Heart right ventricle (tissue), 16 donors: ENCODE results near the gene SESN1. TPM values are rescaled to one million over a fixed set of nuclear protein-coding genes. Genes with fewer than 3 reads are reported as not detected.
"Not testable (repeated sequence)": the region's sequence is repeated elsewhere in the genome, so short reads cannot be mapped to it uniquely, and the experiment has no call there.

Experiments
- ATAC-seq, 8 donors: fragments of 200-7000 bp; cut with Tn5 transposase; one replicate each; pipeline ENCODE4 v1.9.1; 2020; ENCODE audit warnings: mild to moderate bottlenecking in 8 of 8, moderate library complexity in 8 of 8, moderate number of reproducible peaks in 1 of 8
- DNase-seq, 2 donors: peaks; one replicate each; pipeline ENCODE4 v3.0.0-alpha.2; 2020
- H3K27ac ChIP-seq, 10 donors: fragments of 200-600 bp; sonication (generic) in 2 of 10; one replicate each; pipeline versions ENCODE4 v1.5.0 to v1.8.0; 2020 to 2022; ENCODE audit warnings: mild to moderate bottlenecking in 3 of 10
- H3K27me3 ChIP-seq, 7 donors: fragments of 200-600 bp; one replicate each; pipeline ENCODE4 v1.8.0; 2021 to 2022; ENCODE audit warnings: mild to moderate bottlenecking in 2 of 7
- H3K36me3 ChIP-seq, 9 donors: fragments of 200-600 bp; sonication (generic) in 1 of 9; one replicate each; pipeline versions ENCODE4 v1.5.0 to v1.8.0; 2020 to 2022; ENCODE audit warnings: mild to moderate bottlenecking in 2 of 9
- H3K4me1 ChIP-seq, 9 donors: fragments of 200-600 bp; sonication (generic) in 1 of 9; one replicate each; pipeline versions ENCODE4 v1.5.0 to v1.8.0; 2020 to 2022; ENCODE audit warnings: mild to moderate bottlenecking in 4 of 9
- H3K4me3 ChIP-seq, 10 donors: fragments of 200-600 bp; sonication (generic) in 2 of 10; one replicate each; pipeline versions ENCODE4 v1.5.0 to v1.8.0; 2020 to 2022; ENCODE audit warnings: mild to moderate bottlenecking in 7 of 10, moderate library complexity in 2 of 10
- H3K9me3 ChIP-seq, 11 donors: fragments of 200-600 bp in 10 of 11; sonication (generic) in 2 of 11; one replicate each; pipeline versions ENCODE4 v1.5.0 to v1.8.0; 2013 to 2022; ENCODE audit warnings: mild to moderate bottlenecking in 2 of 11, control low read depth in 1 of 11, moderate library complexity in 1 of 11
- WGBS, 2 donors: extraction: QIAGEN DNeasy Blood & Tissue Kit; methylation state at CpG; one replicate each; pipeline ENCODE4 v1.1.7; 2013; ENCODE audit warnings: inconsistent platforms in 1 of 2; 5-methylcytosine and 5-hydroxymethylcytosine counted together
- intact Hi-C, 10 donors: fragments of 100-400 bp; cut with DNase I; formaldehyde crosslinking; loops; one replicate each; pipeline versions ENCODE4 v1.11.1 to v1.14.2; 2022
- polyA plus RNA-seq, 2 donors: library from polyadenylated mRNA; stranded (reverse); fragments of 200-250 nt; gene quantifications; one replicate each; pipeline ENCODE4 v1.2.3, GENCODE V29; 2013
- total RNA-seq, 10 donors: library from RNA; stranded (reverse); fragmentation: NEBNext Ultra II Directional in 3 of 10; extraction: Animal tissue kit (Norgen Biotek cat#: 25700) in 3 of 10; gene quantifications; one replicate each; pipeline versions ENCODE4 v1.2.1 to v1.2.4, GENCODE V29; 2021 to 2023
- TF ChIP-seq, protein P1 (sequence below), 9 donors: fragments of 200-600 bp; sonication (generic) in 2 of 9; IDR thresholded peaks; one replicate each; pipeline versions ENCODE4 v1.5.0 to v1.8.0; 2021 to 2022; ENCODE audit warnings: antibody characterized with exemption in 9 of 9, mild to moderate bottlenecking in 5 of 9, moderate library complexity in 1 of 9
- donor health status: Arrhythmogenic right ventricular cardiomyopathy.
- donor health status: ischemic (EF 13 %, LVEDD 7.1; RV severe dilation, severe dysfunction).
- donor health status: healthy with polysubstance abuse.
- donor health status: DM: no; HTN: yes; CAD: no.
- donor health status: DM: no; HTN: no; CAD: no.
- donor health status: ischemic (EF 25% LVEDD 6.9; RV normal size, moderate dysfunction).
- donor health status: ischemic (EF 25% LVEDD 5.7; RV mildly dilated, moderate dysfunction).
- donor health status: healthy.
- donor health status: DM: yes; HTN: yes; CAD: no.
- donor health status: Ischemic cardiomyopathy.
- donor health status: ischemic (EF 35%, LVEDD 5.7; RV mildly dilated, moderate dysfunction).
- donor health status: nonischemic (EF 11% LVEDD 7.7; RV severe dilation, severe dysfunction).
- donor health status: DM: yes; HTN: yes; CAD: no.
- donor health status: PGD.
- donor health status: ischemic (EF 29% LVEDD 5.4; RV normal size, mild dysfunction).
- donor health status: nonischemic (EF 23%, LVEDD 6.1; RV moderate dilation, normal function).

Gene SESN1
- total and polyA plus RNA-seq, 12 donors: 16.2 to 62.8 (median 37.7) TPM

DNA sequence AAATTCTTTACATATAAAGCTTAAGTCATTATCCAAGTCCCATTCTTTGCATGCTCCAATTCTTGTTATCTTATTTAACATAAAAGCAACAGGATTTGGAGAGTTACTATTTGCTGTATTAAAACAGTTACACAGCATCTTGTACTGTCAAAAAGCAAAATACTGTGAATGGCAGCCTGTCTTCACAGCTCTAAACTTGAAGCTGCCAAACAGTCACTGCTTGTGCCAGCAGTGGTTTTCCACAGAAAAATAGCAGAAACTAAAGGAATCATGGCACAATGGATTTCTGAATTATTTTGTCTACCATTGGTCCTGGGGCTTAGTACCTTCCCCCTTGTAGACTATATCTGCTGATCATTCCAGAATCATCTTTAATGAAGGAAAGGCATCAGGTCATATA lies 107.5 kb downstream of the SESN1 start:
- TF ChIP-seq, protein P1, sequence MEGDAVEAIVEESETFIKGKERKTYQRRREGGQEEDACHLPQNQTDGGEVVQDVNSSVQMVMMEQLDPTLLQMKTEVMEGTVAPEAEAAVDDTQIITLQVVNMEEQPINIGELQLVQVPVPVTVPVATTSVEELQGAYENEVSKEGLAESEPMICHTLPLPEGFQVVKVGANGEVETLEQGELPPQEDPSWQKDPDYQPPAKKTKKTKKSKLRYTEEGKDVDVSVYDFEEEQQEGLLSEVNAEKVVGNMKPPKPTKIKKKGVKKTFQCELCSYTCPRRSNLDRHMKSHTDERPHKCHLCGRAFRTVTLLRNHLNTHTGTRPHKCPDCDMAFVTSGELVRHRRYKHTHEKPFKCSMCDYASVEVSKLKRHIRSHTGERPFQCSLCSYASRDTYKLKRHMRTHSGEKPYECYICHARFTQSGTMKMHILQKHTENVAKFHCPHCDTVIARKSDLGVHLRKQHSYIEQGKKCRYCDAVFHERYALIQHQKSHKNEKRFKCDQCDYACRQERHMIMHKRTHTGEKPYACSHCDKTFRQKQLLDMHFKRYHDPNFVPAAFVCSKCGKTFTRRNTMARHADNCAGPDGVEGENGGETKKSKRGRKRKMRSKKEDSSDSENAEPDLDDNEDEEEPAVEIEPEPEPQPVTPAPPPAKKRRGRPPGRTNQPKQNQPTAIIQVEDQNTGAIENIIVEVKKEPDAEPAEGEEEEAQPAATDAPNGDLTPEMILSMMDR (IDR thresholded peaks at IDR 0.05): no peak
- H3K4me1 ChIP-seq: peaks cover 0 to 37% (median 14%) of the 10 kb centered on the region in 9 donors
- H3K36me3 ChIP-seq: peaks cover 0 to 87% (median 37%) of the 10 kb centered on the region in 9 donors
- H3K27me3 ChIP-seq: no peaks in the 10 kb centered on the region
- DNase-seq: no peak
- intact Hi-C loops: no loop called here
- H3K9me3 ChIP-seq: peaks cover 0 to 4% (median 0%) of the 10 kb centered on the region in 11 donors
- peak overlapping the region in 4 of 10 donors; percentile 10 to 67 (median 29) for H3K27ac ChIP-seq
- H3K4me3 ChIP-seq: no peak overlapping the region
- ATAC-seq: no peak

- Histone ChIP-seq H3K4me3 (no peak overlapping the region), H3K4me1 (peaks cover 0 to 37% (median 16%) of the 10 kb centered on the region in 9 donors), H3K27ac (no peak overlapping the region), H3K27me3 (no peaks in the 10 kb centered on the region), H3K9me3 (peaks cover 0 to 10% (median 0%) of the 10 kb centered on the region in 11 donors), H3K36me3 (peaks cover 0 to 68% (median 21%) of the 10 kb centered on the region in 9 donors)
- DNase-seq (no peak), ATAC-seq (no peak)
- TF ChIP-seq, protein P1 (IDR thresholded peaks at IDR 0.05): no peak
- intact Hi-C loops: no loop called here
These were observed 109.3 kb downstream of the SESN1 start for GRCh38 chr6:108985301-108985700.

DNA sequence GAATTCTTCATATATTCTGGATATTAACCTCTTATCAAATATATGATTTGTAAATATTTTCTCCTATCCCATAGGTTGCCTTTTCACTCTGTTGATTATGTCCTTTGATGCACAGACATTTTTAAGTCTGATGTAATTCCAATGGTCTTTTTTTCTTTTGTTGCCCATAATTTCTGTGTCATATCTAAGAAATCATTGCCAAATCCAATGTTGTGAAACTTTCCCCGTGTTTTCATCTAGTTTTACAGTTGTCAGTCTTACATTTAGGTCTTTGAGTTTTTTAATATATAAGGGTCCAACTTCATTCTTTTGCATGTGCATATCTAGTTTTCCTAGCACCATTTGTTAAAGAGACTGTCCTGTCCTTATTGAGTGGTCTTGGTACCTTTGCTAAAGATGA lies 111.5 kb downstream of the SESN1 start:
- no peak overlapping the region for H3K4me3 ChIP-seq
- intact Hi-C loops: no loop called here
- H3K36me3 ChIP-seq: peaks cover 0 to 47% (median 8%) of the 10 kb centered on the region in 9 donors
- H3K9me3 ChIP-seq: peaks cover 0 to 31% (median 6%) of the 10 kb centered on the region in 11 donors
- ATAC-seq (no peak), DNase-seq (no peak)
- 81 to 86% methylated on average over 1 of the region's 1 CpG for WGBS, 2 donors
- TF ChIP-seq, protein P1 (IDR thresholded peaks at IDR 0.05): no peak
- peaks cover 0 to 26% (median 16%) of the 10 kb centered on the region in 9 donors for H3K4me1 ChIP-seq
- H3K27me3 ChIP-seq: no peaks in the 10 kb centered on the region
- peak overlapping the region in 2 of 10 donors; percentile 17 to 22 for H3K27ac ChIP-seq

DNA sequence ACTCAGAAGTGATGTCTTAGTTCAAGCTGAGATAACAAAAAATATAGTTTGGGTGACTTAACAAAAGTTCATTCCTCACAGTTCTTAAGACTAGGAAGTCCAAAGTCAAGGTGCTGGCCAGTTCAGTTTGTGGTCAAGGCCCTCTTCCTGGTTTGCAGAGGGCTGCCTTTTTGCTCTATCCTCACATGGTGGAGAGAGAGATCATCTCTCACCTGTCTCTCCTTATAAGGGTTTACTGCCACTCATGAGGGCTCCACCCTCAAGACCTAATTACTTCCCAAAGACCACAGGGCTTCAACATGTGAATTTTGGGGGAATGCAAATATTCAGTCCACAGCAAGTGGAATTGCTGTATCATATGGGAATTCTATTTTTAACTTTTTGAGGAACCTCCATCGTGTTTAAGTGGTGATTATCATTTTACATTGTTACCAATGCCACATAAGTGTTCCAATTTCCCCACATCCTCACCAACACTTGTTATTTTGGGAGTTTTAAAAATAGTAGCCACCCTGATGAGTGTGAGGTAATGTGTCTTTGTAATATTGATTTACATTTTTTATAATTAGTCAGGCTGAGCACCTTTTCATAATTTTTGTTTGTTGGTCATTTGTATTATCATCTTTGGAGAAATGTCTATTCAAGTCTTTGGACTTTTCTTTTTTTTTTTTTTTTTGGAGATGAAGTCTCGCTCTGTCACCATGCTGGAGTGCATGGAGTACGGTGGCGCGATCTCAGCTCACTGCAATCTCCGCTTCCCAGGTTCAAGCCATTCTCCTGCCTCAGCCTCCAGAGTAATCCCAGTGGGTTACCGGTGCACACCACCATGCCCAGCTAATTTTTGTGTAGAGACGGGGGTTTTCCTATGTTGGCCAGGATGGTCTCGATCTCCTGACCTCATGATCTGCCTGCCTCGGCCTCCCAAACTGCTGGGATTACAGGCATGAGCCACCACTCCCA lies 112.2 kb downstream of the SESN1 start:
- Histone ChIP-seq H3K27ac (peak overlapping the region in 1 of 10 donors; percentile 22), H3K4me3 (no peak overlapping the region), H3K4me1 (peaks cover 0 to 23% (median 10%) of the 10 kb centered on the region in 9 donors), H3K27me3 (no peaks in the 10 kb centered on the region), H3K36me3 (peaks cover 0 to 39% (median under 1%) of the 10 kb centered on the region in 9 donors), H3K9me3 (peaks cover 0 to 36% (median 6%) of the 10 kb centered on the region in 11 donors)
- peak in 7 of 8 donors; percentile 46 to 79 (median 66) for ATAC-seq
- TF ChIP-seq, protein P1 (IDR thresholded peaks at IDR 0.05): no peak
- intact Hi-C loops: no loop called here
- no peak for DNase-seq
- 84 to 89% methylated on average over 10 of the region's 10 CpGs for WGBS, 2 donors

DNA sequence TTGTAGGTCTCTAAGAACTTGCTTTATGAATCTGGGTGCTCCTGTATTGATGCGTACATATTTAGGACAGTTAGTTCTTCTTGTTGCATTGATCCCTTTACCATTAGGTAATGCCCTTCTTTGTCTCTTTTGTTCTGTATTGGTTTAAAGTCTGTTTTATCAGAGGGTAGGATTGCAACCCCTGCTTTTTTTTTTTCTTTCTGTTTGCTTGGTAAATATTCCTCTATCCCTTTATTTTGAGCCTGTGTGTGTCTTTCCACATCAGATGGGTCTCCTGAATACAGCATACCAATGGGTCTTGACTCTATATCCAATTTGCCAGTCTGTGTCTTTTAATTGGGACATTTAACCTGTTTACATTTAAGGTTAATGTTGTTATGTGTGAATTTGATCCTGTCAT lies 116.0 kb downstream of the SESN1 start:
- Histone ChIP-seq H3K4me1 (peaks cover 0 to 18% (median 7%) of the 10 kb centered on the region in 9 donors), H3K9me3 (peaks cover 0 to 50% (median 6%) of the 10 kb centered on the region in 11 donors)
- H3K4me3 ChIP-seq, intact Hi-C loops, H3K36me3 ChIP-seq, ATAC-seq, H3K27me3 ChIP-seq, DNase-seq, H3K27ac ChIP-seq: not testable (repeated sequence)
- 100% methylated on average over 1 of the region's 1 CpG for WGBS, 2 donors
